Measurements from ENCODE around the gene PRKN.

The PRKN gene

GRCh38 chr6:162238675-162239074, 488.9 kb downstream of the PRKN start:
- no peak for DNase-seq (ENCODE audit: low read depth)

- no peak for DNase-seq (ENCODE audit: low read depth)
Observed at GRCh38 chr6:162237331-162237730, 490.2 kb downstream of the PRKN start.

GRCh38 chr6:162234631-162235030, 492.9 kb downstream of the PRKN start:
- DNase-seq (ENCODE audit: low read depth): no peak

- no peak for DNase-seq (ENCODE audit: low read depth)
Observed at GRCh38 chr6:162230147-162230752, 497.3 kb downstream of the PRKN start.

- DNase-seq (ENCODE audit: low read depth): no peak
Observed at GRCh38 chr6:162229093-162229492, 498.5 kb downstream of the PRKN start.

- DNase-seq (ENCODE audit: low read depth): no peak
Observed at GRCh38 chr6:162226803-162227202, 500.8 kb downstream of the PRKN start.

- no peak for DNase-seq (ENCODE audit: low read depth)
Observed at GRCh38 chr6:162222521-162222920, 505.0 kb downstream of the PRKN start.

- no peak for DNase-seq (ENCODE audit: low read depth)
Observed at GRCh38 chr6:162220876-162221275, 506.7 kb downstream of the PRKN start.

GRCh38 chr6:162219266-162219665, 508.3 kb downstream of the PRKN start:
- no peak for DNase-seq (ENCODE audit: low read depth)

GRCh38 chr6:162217811-162218493, 509.6 kb downstream of the PRKN start:
- no peak for DNase-seq (ENCODE audit: low read depth)

- no peak for DNase-seq (ENCODE audit: low read depth)
Observed at GRCh38 chr6:162217058-162217457, 510.5 kb downstream of the PRKN start.

- no peak for DNase-seq (ENCODE audit: low read depth)
Observed at GRCh38 chr6:162211777-162212176, 515.8 kb downstream of the PRKN start.

GRCh38 chr6:162211022-162211421, 516.5 kb downstream of the PRKN start:
- DNase-seq (ENCODE audit: low read depth): no peak

- DNase-seq (ENCODE audit: low read depth): no peak
Observed at GRCh38 chr6:162203287-162203686, 524.3 kb downstream of the PRKN start.

GRCh38 chr6:162200945-162201690, 526.4 kb downstream of the PRKN start:
- DNase-seq (ENCODE audit: low read depth): no peak

- no peak for DNase-seq (ENCODE audit: low read depth)
Observed at GRCh38 chr6:162200041-162200440, 527.5 kb downstream of the PRKN start.

- no peak for DNase-seq (ENCODE audit: low read depth)
Observed at GRCh38 chr6:162198925-162199324, 528.6 kb downstream of the PRKN start.

GRCh38 chr6:162198076-162198475, 529.5 kb downstream of the PRKN start:
- DNase-seq (ENCODE audit: low read depth): no peak

- no peak for DNase-seq (ENCODE audit: low read depth)
Observed at GRCh38 chr6:162195441-162195840, 532.1 kb downstream of the PRKN start.

- no peak for DNase-seq (ENCODE audit: low read depth)
Observed at GRCh38 chr6:162190981-162191380, 536.6 kb downstream of the PRKN start.

GRCh38 chr6:162187168-162187935, 540.2 kb downstream of the PRKN start:
- no peak for DNase-seq (ENCODE audit: low read depth)

- no peak for DNase-seq (ENCODE audit: low read depth)
Observed at GRCh38 chr6:162184465-162184864, 543.1 kb downstream of the PRKN start.
